ENCODE data around the gene KRT17. TPM values are rescaled to one million over a fixed set of nuclear protein-coding genes. Genes with fewer than 3 reads are reported as not detected.

The KRT17 gene
- total RNA-seq, 4 donors from 2014 or later, result 0.70 to 12.6 TPM; not detected in 2

GRCh38 chr17:41663451-41664171 is 39.2 kb upstream of the KRT17 start:
- Histone ChIP-seq H3K36me3 (no peaks in the 10 kb centered on the region), H3K27me3 (no peaks in the 10 kb centered on the region), H3K27ac (no peak overlapping the region), H3K4me1 (peaks cover 0 to 4% of the 10 kb centered on the region in 2 donors), H3K4me3 (no peak overlapping the region), H3K9me3 (no peaks in the 10 kb centered on the region)
- TF ChIP-seq, protein P1, sequence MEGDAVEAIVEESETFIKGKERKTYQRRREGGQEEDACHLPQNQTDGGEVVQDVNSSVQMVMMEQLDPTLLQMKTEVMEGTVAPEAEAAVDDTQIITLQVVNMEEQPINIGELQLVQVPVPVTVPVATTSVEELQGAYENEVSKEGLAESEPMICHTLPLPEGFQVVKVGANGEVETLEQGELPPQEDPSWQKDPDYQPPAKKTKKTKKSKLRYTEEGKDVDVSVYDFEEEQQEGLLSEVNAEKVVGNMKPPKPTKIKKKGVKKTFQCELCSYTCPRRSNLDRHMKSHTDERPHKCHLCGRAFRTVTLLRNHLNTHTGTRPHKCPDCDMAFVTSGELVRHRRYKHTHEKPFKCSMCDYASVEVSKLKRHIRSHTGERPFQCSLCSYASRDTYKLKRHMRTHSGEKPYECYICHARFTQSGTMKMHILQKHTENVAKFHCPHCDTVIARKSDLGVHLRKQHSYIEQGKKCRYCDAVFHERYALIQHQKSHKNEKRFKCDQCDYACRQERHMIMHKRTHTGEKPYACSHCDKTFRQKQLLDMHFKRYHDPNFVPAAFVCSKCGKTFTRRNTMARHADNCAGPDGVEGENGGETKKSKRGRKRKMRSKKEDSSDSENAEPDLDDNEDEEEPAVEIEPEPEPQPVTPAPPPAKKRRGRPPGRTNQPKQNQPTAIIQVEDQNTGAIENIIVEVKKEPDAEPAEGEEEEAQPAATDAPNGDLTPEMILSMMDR (IDR thresholded peaks at IDR 0.05), result no peak
- no peak for TF ChIP-seq POLR2A (IDR thresholded peaks at IDR 0.05)
- intact Hi-C loops (cut with DNase I; ENCODE audit: low total_unique reads), result loop anchor here (10.0 kb wide), 1 partner anchor 859 kb away; no protein-coding TSS in a partner anchor
- no peak for DNase-seq

DNA sequence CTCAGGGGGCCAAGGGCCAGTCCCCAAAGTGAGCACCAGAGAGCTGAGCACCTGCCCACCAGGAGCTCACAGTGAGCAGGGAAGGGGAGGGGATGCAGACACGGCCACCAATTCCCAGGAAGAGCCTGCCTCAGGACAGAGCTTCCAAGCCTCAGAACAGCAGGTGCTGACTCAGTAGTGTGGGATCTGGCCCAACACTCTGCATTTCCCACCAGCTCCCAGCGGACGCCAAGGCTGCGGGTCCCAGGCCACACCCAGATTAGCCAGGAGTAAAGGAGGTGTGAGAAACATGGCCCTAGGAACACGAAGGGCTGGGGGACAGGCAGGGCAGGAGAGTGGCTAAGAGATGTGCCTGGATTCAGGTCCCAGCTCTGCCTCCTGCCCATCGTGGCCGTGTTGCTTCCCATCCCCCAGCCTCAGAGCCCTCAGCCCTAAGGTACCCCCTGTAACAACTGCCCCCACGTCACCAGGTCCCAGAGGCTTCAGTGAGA is 35.9 kb upstream of the KRT17 start:
- H3K27me3 ChIP-seq, result no peaks in the 10 kb centered on the region
- TF ChIP-seq, protein P1 (IDR thresholded peaks at IDR 0.05), result no peak
- TF ChIP-seq POLR2A (IDR thresholded peaks at IDR 0.05), result no peak
- no peak for DNase-seq
- intact Hi-C loops (cut with DNase I; ENCODE audit: low total_unique reads), result loop anchor here (10.0 kb wide), 1 partner anchor 855 kb away; no protein-coding TSS in a partner anchor
- H3K36me3 ChIP-seq, result no peaks in the 10 kb centered on the region
- no peak overlapping the region for H3K4me3 ChIP-seq
- H3K9me3 ChIP-seq, result no peaks in the 10 kb centered on the region
- no peaks in the 10 kb centered on the region for H3K4me1 ChIP-seq
- no peak overlapping the region for H3K27ac ChIP-seq

DNA sequence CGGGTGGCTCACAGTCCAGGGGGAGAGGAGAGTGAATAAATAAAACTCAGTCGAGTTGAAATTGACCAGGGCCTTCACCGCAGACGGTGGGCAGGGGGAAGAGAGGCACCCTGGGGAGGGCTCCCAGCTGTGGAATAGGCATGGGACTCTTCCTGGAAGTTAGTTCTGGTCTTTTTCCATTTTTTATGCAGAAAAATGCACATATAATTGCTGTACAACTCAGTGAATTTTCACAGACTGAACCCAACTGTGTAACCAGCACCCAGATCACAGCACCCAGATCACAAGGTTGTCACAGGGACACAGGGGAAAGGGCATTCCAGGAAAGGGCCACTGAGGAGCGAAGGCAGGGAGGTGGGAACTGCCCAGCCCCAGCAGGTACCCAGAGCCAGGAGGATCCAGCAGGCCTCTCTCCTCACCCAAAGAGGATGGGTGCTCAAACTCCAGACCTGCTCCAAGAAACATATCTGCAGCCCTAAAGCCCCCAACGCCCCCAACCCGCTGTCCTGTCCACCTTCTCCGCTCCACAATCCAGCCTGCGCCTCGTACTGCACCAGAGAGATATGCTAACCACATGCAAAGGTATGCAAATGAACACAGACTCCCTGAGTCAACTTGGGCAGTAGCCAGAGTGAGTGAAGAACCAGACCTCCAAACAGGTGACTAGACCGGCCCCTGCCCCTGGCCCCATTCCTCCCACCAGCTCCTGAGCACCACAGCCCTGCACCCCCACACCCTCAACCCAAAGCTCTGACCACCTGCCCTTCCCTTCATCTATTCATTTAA is 35.2 kb upstream of the KRT17 start:
- no peak for TF ChIP-seq POLR2A (IDR thresholded peaks at IDR 0.05)
- TF ChIP-seq, protein P1 (IDR thresholded peaks at IDR 0.05), result no peak
- H3K4me3 ChIP-seq, result no peak overlapping the region
- no peaks in the 10 kb centered on the region for H3K36me3 ChIP-seq
- intact Hi-C loops (cut with DNase I; ENCODE audit: low total_unique reads), result loop anchor here (10.0 kb wide), 1 partner anchor 855 kb away; no protein-coding TSS in a partner anchor
- no peak overlapping the region for H3K27ac ChIP-seq
- no peak for DNase-seq
- H3K27me3 ChIP-seq, result no peaks in the 10 kb centered on the region
- no peaks in the 10 kb centered on the region for H3K9me3 ChIP-seq
- H3K4me1 ChIP-seq, result no peaks in the 10 kb centered on the region

- Histone ChIP-seq H3K4me3 (no peak overlapping the region), H3K36me3 (no peaks in the 10 kb centered on the region), H3K9me3 (no peaks in the 10 kb centered on the region), H3K4me1 (no peaks in the 10 kb centered on the region), H3K27ac (no peak overlapping the region), H3K27me3 (no peaks in the 10 kb centered on the region)
- TF ChIP-seq, protein P1 (IDR thresholded peaks at IDR 0.05), result no peak
- no peak for TF ChIP-seq POLR2A (IDR thresholded peaks at IDR 0.05)
- no peak for DNase-seq
- intact Hi-C loops (cut with DNase I; ENCODE audit: low total_unique reads), result no loop called here
Observed at GRCh38 chr17:41658846-41659245, 34.5 kb upstream of the KRT17 start.

DNA sequence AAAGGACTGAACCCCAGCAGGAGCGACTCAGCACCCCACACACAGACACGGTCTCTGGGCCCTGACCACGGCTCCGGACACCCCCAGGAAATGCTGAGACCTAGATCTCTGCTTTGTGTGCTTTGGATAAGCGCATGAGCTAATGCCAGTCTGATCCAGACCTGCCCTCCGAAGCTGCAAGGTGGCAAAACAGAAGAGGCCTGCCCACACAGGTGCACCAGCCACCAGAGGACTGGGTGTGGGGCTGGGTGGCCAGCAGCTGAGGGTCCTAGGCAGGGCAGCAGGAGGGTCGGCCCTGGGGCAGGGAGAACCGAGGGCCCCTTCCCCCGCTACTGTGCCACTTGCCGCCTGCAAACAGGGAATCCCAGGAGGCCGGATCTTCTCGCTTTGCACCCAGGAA is 33.6 kb upstream of the KRT17 start:
- intact Hi-C loops (cut with DNase I; ENCODE audit: low total_unique reads), result no loop called here
- Histone ChIP-seq H3K4me1 (no peaks in the 10 kb centered on the region), H3K4me3 (no peak overlapping the region), H3K36me3 (no peaks in the 10 kb centered on the region), H3K9me3 (no peaks in the 10 kb centered on the region), H3K27ac (no peak overlapping the region), H3K27me3 (no peaks in the 10 kb centered on the region)
- no peak for TF ChIP-seq POLR2A (IDR thresholded peaks at IDR 0.05)
- TF ChIP-seq, protein P1 (IDR thresholded peaks at IDR 0.05), result no peak
- no peak for DNase-seq
